Brain pericyte (primary cell): ENCODE measurements around the gene DIAPH1.

Experiments used
- DNase-seq: peaks from one replicate; pipeline ENCODE4 v3.0.0-alpha.2; 2012; ENCODE audit warnings: low read depth, low spot score

DIAPH1 gene

GRCh38 chr5:141484310-141484640, 134.5 kb downstream of the DIAPH1 start:
- no peak for DNase-seq

DNA sequence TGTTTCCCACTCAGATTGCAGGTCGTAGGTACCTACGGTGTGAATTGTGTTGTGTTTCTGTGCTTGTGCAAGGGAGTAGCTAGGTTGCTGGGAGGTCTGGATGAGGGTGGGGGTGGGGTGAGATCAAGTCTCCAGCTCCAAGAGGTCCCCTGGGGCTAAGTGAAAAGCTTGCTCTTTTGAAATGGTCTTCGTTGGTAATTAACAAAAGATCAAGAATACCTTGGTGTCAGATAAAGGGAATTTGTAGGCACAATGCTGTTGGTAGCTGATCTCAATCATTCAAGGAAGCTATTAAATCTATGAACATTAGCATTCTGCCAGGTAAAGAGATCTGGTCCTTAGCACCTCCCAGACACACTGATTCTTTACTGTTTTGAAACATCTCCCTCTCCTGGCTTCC, 134.9 kb downstream of the DIAPH1 start:
- DNase-seq, result no peak

GRCh38 chr5:141479776-141480175, 139.0 kb downstream of the DIAPH1 start:
- no peak for DNase-seq

DNA sequence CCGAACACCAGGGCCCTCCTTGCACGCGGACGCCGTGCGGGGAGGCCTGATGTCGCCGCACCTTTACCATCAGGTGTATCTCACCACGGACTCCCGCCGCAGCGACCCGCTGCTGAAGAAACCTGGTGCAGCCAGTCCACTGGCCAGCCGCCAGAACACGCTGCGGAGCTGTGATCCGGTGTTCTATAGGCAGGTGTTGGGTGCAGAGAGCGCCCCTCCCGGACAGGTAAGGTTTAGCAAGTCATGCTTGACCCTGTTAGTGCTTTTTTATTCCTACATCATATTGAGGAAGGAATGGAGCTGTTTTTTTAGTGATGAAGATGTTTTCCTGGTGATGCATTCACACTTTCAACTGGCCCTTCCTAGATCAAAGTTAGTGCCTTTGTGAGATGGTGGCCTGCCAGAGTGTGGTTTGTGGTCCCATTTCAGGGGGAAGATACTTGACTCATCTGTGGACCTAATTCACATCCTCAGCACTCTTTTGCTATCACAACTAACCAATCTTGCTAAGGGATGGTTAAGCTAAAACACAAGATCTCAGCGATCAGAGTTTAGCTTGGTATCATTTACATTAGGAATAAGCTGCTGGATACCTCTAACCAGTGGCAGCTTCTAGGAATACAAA, 140.4 kb downstream of the DIAPH1 start:
- DNase-seq, result no peak

DNA sequence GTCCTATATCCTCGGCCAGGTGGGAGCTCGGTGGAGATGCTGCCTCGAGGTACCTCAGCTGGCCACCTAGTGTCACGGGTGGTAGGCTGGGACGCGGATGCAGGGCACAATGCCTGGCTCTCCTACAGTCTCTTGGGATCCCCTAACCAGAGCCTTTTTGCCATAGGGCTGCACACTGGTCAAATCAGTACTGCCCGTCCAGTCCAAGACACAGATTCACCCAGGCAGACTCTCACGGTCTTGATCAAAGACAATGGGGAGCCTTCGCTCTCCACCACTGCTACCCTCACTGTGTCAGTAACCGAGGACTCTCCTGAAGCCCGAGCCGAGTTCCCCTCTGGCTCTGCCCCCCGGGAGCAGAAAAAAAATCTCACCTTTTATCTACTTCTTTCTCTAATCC, 141.0 kb downstream of the DIAPH1 start:
- no peak for DNase-seq

DNA sequence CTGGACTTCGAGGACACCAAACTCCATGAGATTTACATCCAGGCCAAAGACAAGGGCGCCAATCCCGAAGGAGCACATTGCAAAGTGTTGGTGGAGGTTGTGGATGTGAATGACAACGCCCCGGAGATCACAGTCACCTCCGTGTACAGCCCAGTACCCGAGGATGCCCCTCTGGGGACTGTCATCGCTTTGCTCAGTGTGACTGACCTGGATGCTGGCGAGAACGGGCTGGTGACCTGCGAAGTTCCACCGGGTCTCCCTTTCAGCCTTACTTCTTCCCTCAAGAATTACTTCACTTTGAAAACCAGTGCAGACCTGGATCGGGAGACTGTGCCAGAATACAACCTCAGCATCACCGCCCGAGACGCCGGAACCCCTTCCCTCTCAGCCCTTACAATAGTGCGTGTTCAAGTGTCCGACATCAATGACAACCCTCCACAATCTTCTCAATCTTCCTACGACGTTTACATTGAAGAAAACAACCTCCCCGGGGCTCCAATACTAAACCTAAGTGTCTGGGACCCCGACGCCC, 141.7 kb downstream of the DIAPH1 start:
- no peak for DNase-seq

DNA sequence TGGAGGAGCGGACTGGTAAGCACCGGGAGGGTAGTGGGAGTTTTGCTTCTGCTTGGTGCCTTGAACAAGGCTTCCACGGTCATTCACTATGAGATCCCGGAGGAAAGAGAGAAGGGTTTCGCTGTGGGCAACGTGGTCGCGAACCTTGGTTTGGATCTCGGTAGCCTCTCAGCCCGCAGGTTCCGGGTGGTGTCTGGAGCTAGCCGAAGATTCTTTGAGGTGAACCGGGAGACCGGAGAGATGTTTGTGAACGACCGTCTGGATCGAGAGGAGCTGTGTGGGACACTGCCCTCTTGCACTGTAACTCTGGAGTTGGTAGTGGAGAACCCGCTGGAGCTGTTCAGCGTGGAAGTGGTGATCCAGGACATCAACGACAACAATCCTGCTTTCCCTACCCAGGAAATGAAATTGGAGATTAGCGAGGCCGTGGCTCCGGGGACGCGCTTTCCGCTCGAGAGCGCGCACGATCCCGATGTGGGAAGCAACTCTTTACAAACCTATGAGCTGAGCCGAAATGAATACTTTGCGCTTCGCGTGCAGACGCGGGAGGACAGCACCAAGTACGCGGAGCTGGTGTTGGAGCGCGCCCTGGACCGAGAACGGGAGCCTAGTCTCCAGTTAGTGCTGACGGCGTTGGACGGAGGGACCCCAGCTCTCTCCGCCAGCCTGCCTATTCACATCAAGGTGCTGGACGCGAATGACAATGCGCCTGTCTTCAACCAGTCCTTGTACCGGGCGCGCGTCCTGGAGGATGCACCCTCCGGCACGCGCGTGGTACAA, 142.5 kb downstream of the DIAPH1 start:
- DNase-seq, result peak; percentile 53

GRCh38 chr5:141475625-141476131, 143.1 kb downstream of the DIAPH1 start, which contains the start of gene PCDHGC3:
PCDHGC3 (plus strand) TSS chr5:141475966; CDS start chr5:141476117, 151 bp downstream.
- peak; percentile 84 for DNase-seq

DNA sequence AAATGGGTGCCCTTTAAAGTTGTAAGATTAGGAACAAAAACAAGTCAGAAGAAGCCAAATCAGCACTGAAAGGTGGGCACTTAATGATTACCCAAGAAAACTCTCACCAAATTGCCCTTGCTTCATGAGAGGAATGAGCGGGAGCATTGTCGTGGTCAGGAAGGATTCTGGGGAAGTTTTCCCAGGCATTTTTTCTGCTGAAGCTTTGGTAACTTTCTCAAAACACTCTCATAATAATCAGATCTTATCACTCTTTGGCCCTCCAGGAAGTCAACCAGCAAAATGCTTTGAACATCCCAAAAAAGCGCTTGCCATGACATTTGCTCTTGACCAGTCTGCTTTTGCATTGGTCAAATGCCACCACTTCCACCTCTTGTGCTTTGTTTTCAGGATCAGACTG, 153.4 kb downstream of the DIAPH1 start:
- no peak for DNase-seq
